A673 (cell line): ENCODE results near the gene METTL24.

Experiments
- EZH2 ChIP-seq: fragments of 200-600 bp; sonication (generic); IDR thresholded peaks from 2 replicates; pipeline ENCODE4 v1.6.1; 2017; ENCODE audit warnings: borderline replicate concordance, low read depth, mild to moderate bottlenecking, mixed read lengths, antibody characterized with exemption, low read length; ENCODE audit not compliant: poor library complexity, severe bottlenecking
- TF ChIP-seq, protein P1 (sequence below): fragments of 300-800, 200-600 bp; sonication (generic); conservative IDR thresholded peaks from 2 replicates; pipeline ENCODE4 v1.5.1; 2017; ENCODE audit warnings: low read depth, mild to moderate bottlenecking, antibody characterized with exemption, low read length, moderate library complexity, mixed read lengths

DNA sequence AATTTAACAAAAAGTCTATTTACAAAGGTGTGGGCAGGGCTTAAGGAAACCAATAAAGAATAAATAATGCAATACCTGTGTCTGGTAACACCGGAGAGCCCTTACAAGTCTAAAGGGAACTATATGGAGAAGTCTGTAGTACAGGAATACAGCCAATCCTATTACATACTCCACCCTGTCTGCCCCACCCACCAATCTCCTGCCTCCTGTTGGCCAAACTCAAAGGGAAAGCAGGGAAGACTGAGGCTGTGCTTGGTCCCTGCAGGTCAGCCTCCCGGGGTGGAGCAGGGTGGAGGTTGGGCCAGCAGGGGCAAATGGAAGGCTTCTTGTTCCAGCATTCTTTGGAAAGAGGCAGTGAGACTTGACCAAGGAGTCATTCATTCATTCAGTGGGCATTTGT, 31.5 kb downstream of the METTL24 start:
- TF ChIP-seq, protein P1, sequence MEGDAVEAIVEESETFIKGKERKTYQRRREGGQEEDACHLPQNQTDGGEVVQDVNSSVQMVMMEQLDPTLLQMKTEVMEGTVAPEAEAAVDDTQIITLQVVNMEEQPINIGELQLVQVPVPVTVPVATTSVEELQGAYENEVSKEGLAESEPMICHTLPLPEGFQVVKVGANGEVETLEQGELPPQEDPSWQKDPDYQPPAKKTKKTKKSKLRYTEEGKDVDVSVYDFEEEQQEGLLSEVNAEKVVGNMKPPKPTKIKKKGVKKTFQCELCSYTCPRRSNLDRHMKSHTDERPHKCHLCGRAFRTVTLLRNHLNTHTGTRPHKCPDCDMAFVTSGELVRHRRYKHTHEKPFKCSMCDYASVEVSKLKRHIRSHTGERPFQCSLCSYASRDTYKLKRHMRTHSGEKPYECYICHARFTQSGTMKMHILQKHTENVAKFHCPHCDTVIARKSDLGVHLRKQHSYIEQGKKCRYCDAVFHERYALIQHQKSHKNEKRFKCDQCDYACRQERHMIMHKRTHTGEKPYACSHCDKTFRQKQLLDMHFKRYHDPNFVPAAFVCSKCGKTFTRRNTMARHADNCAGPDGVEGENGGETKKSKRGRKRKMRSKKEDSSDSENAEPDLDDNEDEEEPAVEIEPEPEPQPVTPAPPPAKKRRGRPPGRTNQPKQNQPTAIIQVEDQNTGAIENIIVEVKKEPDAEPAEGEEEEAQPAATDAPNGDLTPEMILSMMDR = 0 out of 2 replicates have a peak, but pooled peaks have one; percentile 22
- no peak for TF ChIP-seq EZH2
